B cell (primary cell): Measurements from ENCODE around the gene RPL28. TPM values are rescaled to one million over a fixed set of nuclear protein-coding genes. Genes with fewer than 3 reads are reported as not detected.

ENCODE experiments used
- ATAC-seq: fragments of 200-7000 bp; cut with Tn5 transposase; one replicate; pipeline ENCODE4 v1.10.0; 2021; ENCODE audit warnings: low read depth, mild to moderate bottlenecking, moderate number of reproducible peaks, moderate library complexity
- CTCF ChIA-PET: fragments of 350-600 bp; sonication (Branson Sonifier 250); formaldehyde crosslinking; loops from one replicate; lab custom pipeline; 2021; ENCODE audit warnings: antibody characterized with exemption, inconsistent platforms; lab: Charles Lee
- POLR2A ChIA-PET: fragments of 350-600 bp; sonication (Branson Sonifier 250); formaldehyde crosslinking; loops from one replicate; lab custom pipeline; 2021; ENCODE audit warnings: antibody characterized with exemption; lab: Charles Lee
- DNase-seq: peaks from one replicate; pipeline ENCODE4 v3.0.0; 2013
- H2AFZ ChIP-seq: 2 replicates; pipeline ENCODE4 v1.6.1; 2012; ENCODE audit warnings: mild to moderate bottlenecking, low read depth, low read length; ENCODE audit not compliant: insufficient read depth, poor library complexity, severe bottlenecking
- H3K27ac ChIP-seq, 2 donors: 1 replicate in 1 of 2; 2 replicates in 1 of 2; pipeline ENCODE4 v1.5.1; 2012 to 2013; ENCODE audit warnings: low read length in 2 of 2, mild to moderate bottlenecking in 2 of 2, moderate library complexity in 1 of 2
- H3K27me3 ChIP-seq, 4 experiments: fragments of 200-600 bp in 1 of 4; sonication (generic) in 1 of 4; replicated peaks in 1 of 4; 1 replicate in 2 of 4; 2 replicates in 2 of 4; pipeline versions ENCODE4 v1.6.1 to v1.7.0; 2013 to 2016; ENCODE audit warnings: low read length in 3 of 4, mild to moderate bottlenecking in 2 of 4, mixed read lengths in 1 of 4, moderate library complexity in 1 of 4; ENCODE audit not compliant: insufficient read depth in 4 of 4, control insufficient read depth in 3 of 4; ENCODE audit errors: control extremely low read depth in 1 of 4
- H3K36me3 ChIP-seq, 2 experiments: replicated peaks in 1 of 2; 1 replicate in 1 of 2; 2 replicates in 1 of 2; pipeline versions ENCODE4 v1.6.1 to v1.7.1; 2013; ENCODE audit warnings: low read length in 1 of 2; ENCODE audit not compliant: insufficient read depth in 2 of 2, control insufficient read depth in 1 of 2; ENCODE audit errors: control extremely low read depth in 1 of 2, extremely low read depth in 1 of 2
- H3K4me1 ChIP-seq, 2 donors: fragments of 200-600 bp in 1 of 2; sonication (generic) in 1 of 2; 1 replicate in 1 of 2; 2 replicates in 1 of 2; pipeline versions ENCODE4 v1.5.1 to v1.6.1; 2013 to 2017; ENCODE audit warnings: low read length in 2 of 2; ENCODE audit not compliant: control insufficient read depth in 2 of 2, insufficient read depth in 2 of 2
- H3K4me2 ChIP-seq: replicated peaks from 2 replicates; pipeline ENCODE3; 2012; ENCODE audit warnings: mild to moderate bottlenecking, low read depth, low read length; ENCODE audit not compliant: poor library complexity, severe bottlenecking
- H3K4me3 ChIP-seq, 5 experiments: fragments of 200-600 bp in 1 of 5; sonication (generic) in 1 of 5; 1 replicate in 3 of 5; 2 replicates in 2 of 5; pipeline versions ENCODE4 v1.5.1 to v1.7.0; 2011 to 2016; ENCODE audit warnings: low read length in 4 of 5, mild to moderate bottlenecking in 4 of 5, low read depth in 2 of 5, control low read depth in 1 of 5, moderate library complexity in 1 of 5; ENCODE audit not compliant: insufficient read depth in 1 of 5; ENCODE audit errors: control extremely low read depth in 1 of 5, extremely low read depth in 1 of 5
- H3K79me2 ChIP-seq: fragments of 200-600 bp; sonication (generic); one replicate; pipeline ENCODE4 v1.6.0; 2016; ENCODE audit warnings: low read length; ENCODE audit not compliant: control insufficient read depth, insufficient read depth
- H3K9ac ChIP-seq: fragments of 200-600 bp; sonication (generic); 2 replicates; pipeline ENCODE4 v1.6.1; 2017; ENCODE audit warnings: mild to moderate bottlenecking, low read length, moderate library complexity
- H3K9me3 ChIP-seq, 3 donors: one replicate each; pipeline versions ENCODE4 v1.6.1 to v1.7.1; 2013; ENCODE audit warnings: low read length in 2 of 3; ENCODE audit not compliant: control insufficient read depth in 2 of 3, insufficient read depth in 1 of 3; ENCODE audit errors: control extremely low read depth in 1 of 3
- H4K20me1 ChIP-seq: 2 replicates; pipeline ENCODE4 v1.6.0; 2012; ENCODE audit warnings: mild to moderate bottlenecking, low read length; ENCODE audit not compliant: insufficient read depth, control insufficient read depth, poor library complexity, severe bottlenecking
- H3K27ac Mint-ChIP-seq: one replicate; pipeline ENCODE4 v1.8.0; 2021; ENCODE audit warnings: mixed read lengths
- H3K27me3 Mint-ChIP-seq: one replicate; pipeline ENCODE4 v1.8.0; 2021; ENCODE audit warnings: mixed read lengths
- H3K4me1 Mint-ChIP-seq: one replicate; pipeline ENCODE4 v1.8.0; 2021; ENCODE audit warnings: mixed read lengths
- H3K4me3 Mint-ChIP-seq: one replicate; pipeline ENCODE4 v1.8.0; 2021; ENCODE audit warnings: mixed read lengths
- H3K9me3 Mint-ChIP-seq: one replicate; pipeline ENCODE4 v1.8.0; 2022; ENCODE audit warnings: mixed read lengths; ENCODE audit not compliant: insufficient read depth
- CTCF ChIP-seq: fragments of 200-600 bp; IDR thresholded peaks from one replicate; pipeline ENCODE4 v1.8.0; 2022; ENCODE audit warnings: antibody characterized with exemption, mild to moderate bottlenecking
- EZH2 ChIP-seq: IDR thresholded peaks from 2 replicates; pipeline ENCODE4 v1.6.1; 2012; ENCODE audit warnings: borderline replicate concordance, low read depth, mild to moderate bottlenecking, moderate library complexity, low read length; ENCODE audit not compliant: insufficient read depth, poor library complexity, severe bottlenecking
- WGBS: methylation state at CpG from one replicate; pipeline ENCODE4 v1.1.5; 2013; ENCODE audit warnings: missing lambda C conversion rate; ENCODE audit not compliant: insufficient coverage; 5-methylcytosine and 5-hydroxymethylcytosine counted together
- intact Hi-C: fragments of 100-400 bp; cut with micrococcal nuclease; formaldehyde crosslinking; loops from one replicate; pipeline ENCODE4 v1.10.0; 2022
- polyA plus RNA-seq: library from polyadenylated mRNA; depleted of rRNA; stranded (reverse); fragments of >200 nt; gene quantifications from 2 replicates; pipeline ENCODE4 v1.2.3, GENCODE V29; 2012
- total RNA-seq, 2 donors: library from RNA; stranded (reverse); fragments of 120-200 nt in 1 of 2; gene quantifications; 1 replicate in 1 of 2; 2 replicates in 1 of 2; pipeline versions ENCODE4 v1.2.3 to v1.2.4, GENCODE V29; 2013 to 2022

The RPL28 gene
- total and polyA plus RNA-seq, 2 donors (not counting 1 experiment from before 2014, with no cell fraction given) = 2,578 to 4,661 TPM

DNA sequence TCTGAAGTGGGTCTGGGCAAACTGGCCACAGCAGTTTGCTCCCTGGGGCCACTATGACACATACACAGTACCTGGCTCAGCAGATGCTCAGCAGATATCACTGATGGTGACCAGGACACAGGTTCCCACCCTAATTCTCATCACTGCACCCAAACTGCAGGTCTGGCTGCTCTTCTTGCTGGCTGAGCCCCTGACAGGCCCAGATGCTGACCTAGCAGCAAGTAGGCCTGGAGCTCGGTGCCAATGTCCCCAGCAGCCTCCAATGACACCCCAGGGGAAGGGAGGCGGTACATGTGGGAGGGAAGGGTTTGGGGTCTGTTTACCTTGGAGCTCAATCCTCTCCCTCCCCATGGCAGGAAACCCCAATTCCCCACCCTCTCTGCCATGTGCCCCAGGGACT, 16.8 kb downstream of the RPL28 start:
- no CpG with 5 or more reads among the region's 2 CpGs for WGBS
- H3K4me1 Mint-ChIP-seq = peaks cover 20% of the 10 kb centered on the region
- H3K27me3 ChIP-seq = no peaks in the 10 kb centered on the region
- no peak overlapping the region for H3K4me3 Mint-ChIP-seq
- no peaks in the 10 kb centered on the region for H3K9me3 ChIP-seq
- peaks cover 6 to 18% of the 10 kb centered on the region in 2 donors for H3K4me1 ChIP-seq
- no peaks in the 10 kb centered on the region for H3K9me3 Mint-ChIP-seq
- no peak overlapping the region for H3K27ac Mint-ChIP-seq
- H4K20me1 ChIP-seq = peaks cover 11% of the 10 kb centered on the region
- no peak overlapping the region for H3K9ac ChIP-seq
- intact Hi-C loops = no loop called here
- H3K27me3 Mint-ChIP-seq = no peaks in the 10 kb centered on the region
- no peak overlapping the region for H3K4me2 ChIP-seq
- ChIA-PET CTCF (interaction anchor here (1.3 kb wide), 1 partner anchor 13 kb away, joined by 4 read pairs; no protein-coding TSS in a partner anchor), POLR2A (interaction anchor here (0.6 kb wide), 1 partner anchor 75 kb away, joined by 3 read pairs; no protein-coding TSS in a partner anchor)
- no peak for DNase-seq
- H3K27ac ChIP-seq = no peak overlapping the region
- no peak overlapping the region for H2AFZ ChIP-seq
- peaks cover 0 to 57% of the 10 kb centered on the region in 2 experiments for H3K36me3 ChIP-seq
- ATAC-seq = no peak
- no peak for TF ChIP-seq EZH2
- no peak for TF ChIP-seq CTCF
- peaks cover 25% of the 10 kb centered on the region for H3K79me2 ChIP-seq
- no peak overlapping the region for H3K4me3 ChIP-seq

GRCh38 chr19:55405638-55406037, 19.9 kb downstream of the RPL28 start:
- peaks cover 11 to 25% of the 10 kb centered on the region in 2 donors for H3K4me1 ChIP-seq
- H3K9me3 ChIP-seq = peaks cover 0 to 20% (median 3%) of the 10 kb centered on the region in 3 donors
- no peak overlapping the region for H3K4me3 ChIP-seq
- no peak for DNase-seq
- H3K27ac ChIP-seq = no peak overlapping the region
- no peak for TF ChIP-seq CTCF
- no peak for TF ChIP-seq EZH2
- H3K36me3 ChIP-seq = peaks cover 0 to 46% of the 10 kb centered on the region in 2 experiments
- Mint-ChIP-seq H3K9me3 (peaks cover 5% of the 10 kb centered on the region), H3K27me3 (no peaks in the 10 kb centered on the region), H3K27ac (peak overlapping the region; percentile 7), H3K4me3 (peak overlapping the region; percentile 98), H3K4me1 (peaks cover 32% of the 10 kb centered on the region)
- H3K27me3 ChIP-seq = no peaks in the 10 kb centered on the region
- CTCF ChIA-PET = interaction anchor here (0.5 to 0.7 kb wide), 2 partner anchors 10 to 304 kb away, joined by 3 read pairs; no protein-coding TSS in a partner anchor
- no peak overlapping the region for H3K9ac ChIP-seq
- H4K20me1 ChIP-seq = peaks cover 11% of the 10 kb centered on the region
- intact Hi-C loops = loop anchor here (5.0 kb wide), 4 partner anchors 57 to 237 kb away; partner anchors contain the start of genes C19orf85, FIZ1, ISOC2 and ZNF580
- no peak overlapping the region for H2AFZ ChIP-seq
- POLR2A ChIA-PET = interaction anchor here (0.6 to 0.7 kb wide), 2 partner anchors 67 to 71 kb away, joined by 3 read pairs; partner anchors contain the start of genes KMT5C and ZNF628
- no peak for ATAC-seq
- WGBS = 93% methylated on average over 5 of the region's 5 CpGs
- H3K79me2 ChIP-seq = peaks cover 25% of the 10 kb centered on the region
- H3K4me2 ChIP-seq = no peak overlapping the region
